Mucosa of rectum (tissue), 2 donors: Measurements from ENCODE around the gene LHFPL2.

ENCODE experiments used
- H3K27ac ChIP-seq, 2 donors: one replicate each; pipeline ENCODE4 v1.7.0; 2013; ENCODE audit warnings: inconsistent platforms in 2 of 2, low read depth in 2 of 2, low read length in 2 of 2
- H3K27me3 ChIP-seq, 2 donors: one replicate each; pipeline ENCODE4 v1.7.0; 2013; ENCODE audit warnings: low read length in 2 of 2; ENCODE audit not compliant: control insufficient read depth in 2 of 2, insufficient read depth in 2 of 2
- H3K36me3 ChIP-seq, 2 donors: one replicate each; pipeline ENCODE4 v1.7.0; 2013; ENCODE audit warnings: low read length in 2 of 2; ENCODE audit not compliant: control insufficient read depth in 2 of 2, insufficient read depth in 2 of 2
- H3K4me1 ChIP-seq, 2 donors: one replicate each; pipeline ENCODE4 v1.7.0; 2013; ENCODE audit warnings: low read length in 2 of 2, mild to moderate bottlenecking in 1 of 2; ENCODE audit not compliant: control insufficient read depth in 2 of 2, insufficient read depth in 2 of 2
- H3K4me3 ChIP-seq, 2 donors: one replicate each; pipeline ENCODE4 v1.7.0; 2013; ENCODE audit warnings: low read length in 2 of 2
- H3K9ac ChIP-seq, 2 donors: one replicate each; pipeline ENCODE4 v1.7.0; 2013; ENCODE audit warnings: low read length in 2 of 2, low read depth in 1 of 2, mild to moderate bottlenecking in 1 of 2
- H3K9me3 ChIP-seq, 2 donors: one replicate each; pipeline ENCODE4 v1.7.0; 2013; ENCODE audit warnings: low read length in 2 of 2; ENCODE audit not compliant: control insufficient read depth in 2 of 2
- donor health status: healthy.
- donor health status: Normal muscosa, but diverticular disease.

The LHFPL2 gene

DNA sequence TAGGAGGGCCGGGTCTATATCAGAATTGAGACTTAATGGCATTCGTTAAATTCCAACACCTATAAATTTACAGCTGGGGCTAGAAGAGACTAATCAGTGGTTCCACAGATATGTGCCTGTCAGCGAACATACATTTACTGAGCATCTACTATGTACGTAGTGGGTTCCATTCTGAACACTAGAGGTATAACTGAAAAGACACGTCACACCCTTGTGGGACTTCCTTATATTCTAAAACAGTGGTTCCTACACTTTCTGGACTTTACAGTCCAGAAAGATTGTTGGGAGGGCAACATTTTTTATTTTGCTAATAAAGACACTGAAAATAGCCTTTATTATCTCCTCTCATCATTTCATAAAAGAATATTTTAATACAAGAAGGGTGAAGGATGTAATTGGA, 147.7 kb downstream of the LHFPL2 start:
- no peak overlapping the region for H3K4me3 ChIP-seq
- no peaks in the 10 kb centered on the region for H3K9me3 ChIP-seq
- H3K27me3 ChIP-seq: no peaks in the 10 kb centered on the region
- H3K9ac ChIP-seq: no peak overlapping the region
- H3K4me1 ChIP-seq: peaks cover 4 to 9% of the 10 kb centered on the region in 2 donors
- no peak overlapping the region for H3K27ac ChIP-seq
- peaks cover 0 to 2% of the 10 kb centered on the region in 2 donors for H3K36me3 ChIP-seq

DNA sequence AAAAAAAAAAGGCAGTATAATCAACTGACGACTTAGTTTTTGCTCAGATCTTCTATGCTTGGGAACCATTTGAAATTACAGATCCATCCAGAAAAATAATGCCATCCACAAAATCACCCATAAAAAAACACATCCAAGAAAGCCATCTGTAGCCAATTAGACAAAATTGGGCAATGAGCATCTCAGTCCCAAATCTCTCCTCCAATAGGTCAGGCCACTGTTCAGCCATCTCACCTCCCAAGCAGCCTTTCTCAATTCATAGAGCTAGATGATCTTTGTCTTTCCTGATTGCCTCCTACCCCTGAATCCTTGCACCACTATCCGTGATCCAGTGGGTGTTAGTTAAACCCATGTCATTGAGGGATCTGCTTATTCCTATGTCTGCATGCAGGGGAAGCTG, 148.5 kb downstream of the LHFPL2 start:
- peaks cover 0 to 2% of the 10 kb centered on the region in 2 donors for H3K36me3 ChIP-seq
- peaks cover 4 to 7% of the 10 kb centered on the region in 2 donors for H3K4me1 ChIP-seq
- no peak overlapping the region for H3K27ac ChIP-seq
- H3K27me3 ChIP-seq: no peaks in the 10 kb centered on the region
- H3K9ac ChIP-seq: no peak overlapping the region
- no peaks in the 10 kb centered on the region for H3K9me3 ChIP-seq
- H3K4me3 ChIP-seq: no peak overlapping the region

DNA sequence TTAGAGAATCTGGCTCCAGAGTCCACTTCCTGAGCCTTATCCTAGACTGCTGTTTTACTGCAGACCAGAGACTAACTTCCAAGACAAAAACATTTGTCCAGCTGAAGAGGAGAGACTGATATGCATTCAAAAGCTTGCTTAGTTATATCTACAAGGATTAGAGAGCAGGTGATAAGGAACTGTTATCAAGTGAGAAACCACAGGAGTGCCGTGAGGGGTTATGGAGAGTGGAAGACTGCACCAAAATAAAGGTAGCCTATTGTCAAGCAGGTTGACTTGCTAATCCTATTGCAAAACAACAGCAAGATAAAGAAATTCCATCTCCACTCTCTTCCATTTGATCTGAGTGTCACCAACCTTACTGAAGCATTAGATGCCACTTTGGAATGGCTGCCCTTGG, 149.1 kb downstream of the LHFPL2 start:
- H3K4me1 ChIP-seq: peaks cover 2% of the 10 kb centered on the region in 2 donors

DNA sequence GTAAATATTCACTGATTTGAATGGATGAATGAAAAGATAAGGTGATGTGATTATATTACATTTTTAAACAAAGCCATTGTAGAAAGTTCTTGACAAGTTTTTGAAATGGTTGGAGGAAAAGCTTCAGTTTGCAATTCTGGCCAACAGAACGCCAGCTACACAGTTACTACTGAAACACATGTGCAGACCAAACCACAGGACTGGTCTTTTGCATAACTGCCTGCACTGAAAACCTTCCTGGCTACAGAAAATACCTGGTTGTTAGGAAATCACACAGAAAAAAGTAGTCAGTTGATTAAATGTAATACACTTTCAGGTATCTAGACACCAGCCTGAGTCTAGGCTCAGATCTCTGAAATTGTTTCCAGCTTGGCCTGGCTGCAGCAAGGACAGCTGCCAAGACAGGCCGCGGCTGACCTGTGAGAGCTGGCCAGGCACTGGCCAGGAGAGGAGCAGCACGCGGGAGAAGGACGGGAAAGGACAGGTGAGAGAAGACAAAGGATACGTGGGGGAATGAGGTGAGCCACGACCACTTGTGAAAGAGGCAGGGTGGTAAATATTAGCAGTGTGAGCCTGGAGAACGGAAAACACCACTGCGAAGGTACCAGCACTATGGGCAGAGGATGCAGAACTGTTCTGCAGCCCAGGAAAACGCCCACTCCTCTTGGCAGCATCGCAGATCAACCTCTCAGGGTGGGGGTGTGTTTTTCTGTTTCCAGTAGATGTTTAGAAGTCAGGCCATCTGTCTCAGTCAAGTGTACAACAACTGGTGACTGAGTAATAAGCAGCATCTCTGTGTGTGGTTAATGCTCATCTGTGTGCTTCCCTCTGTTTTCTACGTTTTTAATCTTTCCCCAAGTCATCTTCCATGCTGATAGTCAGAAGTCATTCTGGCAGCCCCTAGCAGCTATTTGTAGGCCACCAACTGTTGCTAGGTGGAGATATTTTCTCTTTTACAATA, 150.7 kb downstream of the LHFPL2 start:
- Histone ChIP-seq H3K9ac (no peak overlapping the region), H3K27ac (no peak overlapping the region), H3K4me3 (no peak overlapping the region), H3K36me3 (peaks cover 0 to 2% of the 10 kb centered on the region in 2 donors), H3K27me3 (no peaks in the 10 kb centered on the region), H3K4me1 (no peaks in the 10 kb centered on the region), H3K9me3 (no peaks in the 10 kb centered on the region)

More for the DNA sequence above, 149.1 kb downstream of the LHFPL2 start:
- Histone ChIP-seq H3K27me3 (no peaks in the 10 kb centered on the region), H3K36me3 (peaks cover 0 to 2% of the 10 kb centered on the region in 2 donors), H3K9me3 (no peaks in the 10 kb centered on the region), H3K9ac (no peak overlapping the region), H3K27ac (no peak overlapping the region), H3K4me3 (no peak overlapping the region)

DNA sequence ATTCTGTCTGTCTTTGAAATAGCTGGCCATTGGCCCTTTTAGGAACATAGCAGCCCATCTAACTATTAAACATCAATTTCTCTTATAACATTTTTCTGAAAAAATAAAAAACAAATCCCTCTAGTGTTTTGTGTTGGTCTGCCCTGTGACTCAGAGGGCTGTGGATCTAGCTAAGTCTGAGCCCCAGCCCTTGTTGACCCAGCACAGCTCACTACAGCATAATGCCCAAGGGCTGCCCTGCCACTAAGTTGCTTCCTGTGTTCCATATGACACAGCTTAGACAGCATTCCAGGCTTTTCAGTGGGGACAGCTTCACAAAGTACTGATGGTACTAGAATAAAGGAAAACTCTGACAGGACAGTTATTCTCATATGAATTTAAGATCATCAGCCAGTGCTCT, 152.2 kb downstream of the LHFPL2 start:
- no peak overlapping the region for H3K27ac ChIP-seq
- H3K27me3 ChIP-seq: no peaks in the 10 kb centered on the region
- H3K4me3 ChIP-seq: no peak overlapping the region
- H3K36me3 ChIP-seq: peaks cover 0 to 2% of the 10 kb centered on the region in 2 donors
- H3K9ac ChIP-seq: no peak overlapping the region
- no peaks in the 10 kb centered on the region for H3K4me1 ChIP-seq
- H3K9me3 ChIP-seq: no peaks in the 10 kb centered on the region

DNA sequence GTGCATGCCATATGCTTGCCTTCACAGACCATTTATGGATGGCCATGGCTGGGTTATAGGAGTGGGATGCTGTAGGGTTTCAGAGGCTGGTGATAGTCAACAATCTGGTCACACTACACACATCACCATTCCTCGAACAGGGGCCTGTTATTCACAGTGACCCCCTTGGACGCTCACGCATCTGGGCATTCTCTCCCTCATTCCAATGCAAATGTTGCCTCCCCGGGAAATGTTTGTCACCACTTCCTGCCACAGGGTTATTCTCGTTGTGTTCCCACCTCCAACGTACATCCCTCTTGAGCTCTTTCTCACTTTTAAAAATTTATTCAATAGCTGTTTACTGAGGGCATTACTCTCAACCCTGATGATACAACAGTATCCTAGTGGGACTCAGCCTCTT, 152.8 kb downstream of the LHFPL2 start:
- H3K9ac ChIP-seq: no peak overlapping the region
- no peaks in the 10 kb centered on the region for H3K9me3 ChIP-seq
- H3K36me3 ChIP-seq: peaks cover 2% of the 10 kb centered on the region in 2 donors
- H3K4me3 ChIP-seq: no peak overlapping the region
- H3K27ac ChIP-seq: no peak overlapping the region
- H3K27me3 ChIP-seq: no peaks in the 10 kb centered on the region
- no peaks in the 10 kb centered on the region for H3K4me1 ChIP-seq

DNA sequence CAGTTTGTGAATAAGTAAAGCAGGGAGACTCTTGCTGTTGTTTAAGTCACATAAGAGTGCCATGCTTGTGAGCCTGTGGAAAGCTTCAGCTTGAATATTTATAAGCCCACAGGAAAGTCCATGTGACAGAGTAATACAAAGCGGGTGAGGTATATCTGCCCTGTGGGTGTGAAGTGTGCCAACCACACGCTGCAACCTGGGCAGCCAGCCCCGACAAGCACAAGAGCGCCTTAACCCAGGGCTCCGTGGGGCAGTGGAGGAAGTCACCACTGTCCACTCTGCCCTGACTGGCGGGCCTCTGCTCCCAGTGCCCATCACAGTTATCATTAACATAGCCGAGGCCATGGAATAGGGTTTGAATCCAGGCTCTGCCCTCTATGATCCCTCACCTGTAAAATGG, 155.9 kb downstream of the LHFPL2 start:
- Histone ChIP-seq H3K27me3 (no peaks in the 10 kb centered on the region), H3K4me1 (no peaks in the 10 kb centered on the region), H3K9me3 (no peaks in the 10 kb centered on the region), H3K9ac (no peak overlapping the region), H3K27ac (no peak overlapping the region), H3K36me3 (peaks cover 9 to 14% of the 10 kb centered on the region in 2 donors), H3K4me3 (no peak overlapping the region)

DNA sequence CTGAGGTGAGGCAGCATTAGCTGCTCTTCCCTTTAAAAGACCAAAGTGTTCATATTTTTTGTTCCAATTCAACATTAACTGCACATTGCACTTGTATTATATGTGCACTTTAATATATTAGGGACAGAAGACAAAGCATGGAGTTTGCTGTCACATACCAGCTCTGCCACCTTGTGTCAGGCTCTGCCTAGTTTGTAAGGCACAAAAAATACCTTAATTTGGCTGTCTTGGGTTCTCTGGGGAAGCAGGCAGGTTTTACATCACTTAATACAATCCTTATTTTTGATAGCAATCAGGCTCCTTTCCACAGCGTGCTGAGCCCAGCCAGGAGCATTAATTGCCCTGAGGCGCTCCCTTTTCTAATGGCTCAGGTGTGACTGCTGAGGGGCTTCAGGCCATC, 156.3 kb downstream of the LHFPL2 start:
- Histone ChIP-seq H3K9me3 (no peaks in the 10 kb centered on the region), H3K9ac (no peak overlapping the region), H3K27ac (no peak overlapping the region), H3K27me3 (no peaks in the 10 kb centered on the region), H3K4me1 (no peaks in the 10 kb centered on the region), H3K4me3 (no peak overlapping the region), H3K36me3 (peaks cover 9 to 16% of the 10 kb centered on the region in 2 donors)

DNA sequence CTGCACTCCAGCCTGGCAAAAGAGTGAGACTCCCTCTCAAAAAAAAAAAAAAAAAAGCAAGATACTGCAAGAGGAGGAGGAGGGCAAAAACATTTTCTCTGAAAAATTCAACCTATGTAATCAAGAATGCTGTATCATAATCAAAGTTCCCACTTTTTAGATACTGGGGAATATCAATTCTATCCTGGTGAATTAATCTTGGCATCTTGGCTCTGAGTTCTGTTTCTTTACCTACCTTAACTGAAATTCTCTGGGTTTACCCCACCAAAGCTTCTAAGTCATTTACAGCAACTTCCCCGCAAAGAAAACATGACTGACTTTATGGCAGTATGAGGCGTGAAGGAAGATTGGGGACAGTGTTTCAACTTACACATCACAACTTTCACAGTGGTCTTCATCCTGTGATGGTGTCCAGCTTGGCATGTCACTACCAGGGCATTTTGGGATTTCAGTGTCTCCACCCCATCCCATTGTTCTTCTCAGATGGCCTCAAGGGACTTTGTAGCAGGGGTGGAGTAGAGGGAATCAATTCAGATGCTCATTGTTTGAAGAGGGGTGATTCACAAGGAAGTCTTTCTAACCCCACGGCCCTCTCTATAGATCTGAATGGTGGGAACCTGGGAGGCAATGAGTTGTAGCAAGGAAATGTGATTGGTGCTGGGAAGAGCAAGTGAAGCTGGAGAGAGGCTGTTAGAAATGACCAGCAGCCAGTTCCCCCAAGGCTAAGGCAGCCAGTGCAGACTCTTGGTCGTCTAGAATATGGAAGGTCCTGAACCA, 157.7 kb downstream of the LHFPL2 start:
- Histone ChIP-seq H3K9ac (no peak overlapping the region), H3K27ac (no peak overlapping the region), H3K4me3 (no peak overlapping the region), H3K27me3 (no peaks in the 10 kb centered on the region), H3K4me1 (no peaks in the 10 kb centered on the region), H3K9me3 (no peaks in the 10 kb centered on the region), H3K36me3 (peaks cover 9 to 20% of the 10 kb centered on the region in 2 donors)

DNA sequence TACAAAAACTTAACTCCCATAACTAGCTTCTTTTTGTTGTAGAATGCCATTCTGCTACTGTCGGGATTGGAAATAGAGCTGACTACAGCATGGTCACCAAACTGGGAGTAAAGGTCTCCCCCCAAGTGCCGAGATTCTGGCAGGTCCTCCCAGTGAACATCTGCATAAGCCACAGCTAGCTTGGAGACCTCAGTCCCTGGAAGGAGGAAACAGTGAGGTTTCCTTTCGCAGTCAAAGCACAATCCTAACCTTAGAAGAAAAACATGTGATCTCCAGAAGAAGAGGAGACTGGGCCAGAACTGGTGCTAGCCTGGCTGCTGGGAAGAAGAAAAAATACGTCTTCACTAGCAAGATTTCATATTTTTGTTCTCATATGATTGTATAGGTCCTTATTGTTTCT, 160.7 kb downstream of the LHFPL2 start:
- Histone ChIP-seq H3K27me3 (no peaks in the 10 kb centered on the region), H3K9ac (no peak overlapping the region), H3K9me3 (no peaks in the 10 kb centered on the region), H3K36me3 (peaks cover 9 to 20% of the 10 kb centered on the region in 2 donors), H3K27ac (no peak overlapping the region), H3K4me3 (no peak overlapping the region), H3K4me1 (peaks cover 0 to 3% of the 10 kb centered on the region in 2 donors)
